Trophoblast cell (in vitro differentiated cells and primary cell): ENCODE data around the gene KCNN3.

ENCODE experiments used
- DNase-seq, 2 donors: peaks; one replicate each; pipeline ENCODE4 v3.0.0-alpha.2; 2016
- H2AFZ ChIP-seq: 2 replicates; pipeline ENCODE4 v1.6.1; 2013; ENCODE audit warnings: low read length, moderate library complexity, mild to moderate bottlenecking; ENCODE audit not compliant: insufficient read depth, poor library complexity
- H2AK5ac ChIP-seq: 2 replicates; pipeline ENCODE4 v1.6.1; 2013; ENCODE audit warnings: mild to moderate bottlenecking, low read length
- H2BK120ac ChIP-seq: 2 replicates; pipeline ENCODE4 v1.6.1; 2013; ENCODE audit warnings: low read length, mild to moderate bottlenecking, moderate library complexity; ENCODE audit not compliant: insufficient read depth, poor library complexity
- H2BK12ac ChIP-seq: 2 replicates; pipeline ENCODE4 v1.6.1; 2013; ENCODE audit warnings: mild to moderate bottlenecking, low read length, moderate library complexity
- H2BK5ac ChIP-seq: 2 replicates; pipeline ENCODE4 v1.6.1; 2013; ENCODE audit warnings: low read length, low read depth, moderate library complexity, mild to moderate bottlenecking; ENCODE audit not compliant: poor library complexity
- H3K14ac ChIP-seq: 2 replicates; pipeline ENCODE4 v1.6.1; 2013; ENCODE audit warnings: mild to moderate bottlenecking, low read length
- H3K18ac ChIP-seq: 2 replicates; pipeline ENCODE4 v1.6.1; 2013; ENCODE audit warnings: mild to moderate bottlenecking, low read length
- H3K23ac ChIP-seq: 2 replicates; pipeline ENCODE4 v1.6.1; 2013; ENCODE audit warnings: low read length
- H3K27ac ChIP-seq: 2 replicates; pipeline ENCODE4 v1.5.1; 2013; ENCODE audit warnings: low read depth, mild to moderate bottlenecking, inconsistent platforms, low read length, moderate library complexity
- H3K27me3 ChIP-seq: 2 replicates; pipeline ENCODE4 v1.6.1; 2013; ENCODE audit warnings: inconsistent platforms, mild to moderate bottlenecking, low read length, moderate library complexity; ENCODE audit not compliant: insufficient read depth
- H3K36me3 ChIP-seq, 2 experiments: 1 replicate in 1 of 2; 2 replicates in 1 of 2; pipeline ENCODE4 v1.6.1; 2013; ENCODE audit warnings: low read length in 2 of 2, mild to moderate bottlenecking in 2 of 2, moderate library complexity in 1 of 2; ENCODE audit not compliant: insufficient read depth in 2 of 2, control insufficient read depth in 1 of 2
- H3K4ac ChIP-seq: 2 replicates; pipeline ENCODE4 v1.6.1; 2013; ENCODE audit warnings: low read depth, mild to moderate bottlenecking, low read length, moderate library complexity
- H3K4me1 ChIP-seq, 2 experiments: 1 replicate in 1 of 2; 2 replicates in 1 of 2; pipeline ENCODE4 v1.6.1; 2013; ENCODE audit warnings: low read length in 2 of 2, mild to moderate bottlenecking in 2 of 2, moderate library complexity in 1 of 2; ENCODE audit not compliant: insufficient read depth in 2 of 2, control insufficient read depth in 1 of 2
- H3K4me2 ChIP-seq: 2 replicates; pipeline ENCODE4 v1.6.1; 2013; ENCODE audit warnings: inconsistent platforms, mild to moderate bottlenecking, low read length, moderate library complexity
- H3K4me3 ChIP-seq: 2 replicates; pipeline ENCODE4 v1.5.1; 2013; ENCODE audit warnings: mild to moderate bottlenecking, low read depth, low read length, inconsistent platforms
- H3K79me1 ChIP-seq: one replicate; pipeline ENCODE4 v1.6.1; 2013; ENCODE audit warnings: low read length
- H3K79me2 ChIP-seq: 2 replicates; pipeline ENCODE4 v1.6.1; 2013; ENCODE audit warnings: low read length, mild to moderate bottlenecking; ENCODE audit not compliant: control insufficient read depth, insufficient read depth, poor library complexity
- H3K9ac ChIP-seq: 2 replicates; pipeline ENCODE4 v1.6.1; 2013; ENCODE audit warnings: mild to moderate bottlenecking, low read length
- H3K9me3 ChIP-seq: 2 replicates; pipeline ENCODE4 v1.6.1; 2013; ENCODE audit warnings: low read depth, mild to moderate bottlenecking, control low read depth, inconsistent platforms, low read length; ENCODE audit not compliant: insufficient read depth
- H4K12ac ChIP-seq: 2 replicates; pipeline ENCODE4 v1.6.1; 2013; ENCODE audit warnings: low read depth, mild to moderate bottlenecking, low read length, moderate library complexity
- H4K8ac ChIP-seq: 2 replicates; pipeline ENCODE4 v1.6.1; 2013; ENCODE audit warnings: low read depth, mild to moderate bottlenecking, low read length, moderate library complexity
- H4K91ac ChIP-seq: one replicate; pipeline ENCODE4 v1.6.1; 2013; ENCODE audit warnings: low read depth, mild to moderate bottlenecking, low read length, moderate library complexity
- WGBS: extraction: QIAGEN DNeasy Blood & Tissue Kit; methylation state at CpG from one replicate; pipeline ENCODE4 v1.1.7; 2013; ENCODE audit warnings: missing lambda C conversion rate; ENCODE audit not compliant: insufficient read length, insufficient coverage; ENCODE audit errors: extremely low coverage; 5-methylcytosine and 5-hydroxymethylcytosine counted together

Gene KCNN3

GRCh38 chr1:154792899-154793298 is 77.2 kb downstream of the KCNN3 start:
- H3K4me3 ChIP-seq = no peak overlapping the region

DNA sequence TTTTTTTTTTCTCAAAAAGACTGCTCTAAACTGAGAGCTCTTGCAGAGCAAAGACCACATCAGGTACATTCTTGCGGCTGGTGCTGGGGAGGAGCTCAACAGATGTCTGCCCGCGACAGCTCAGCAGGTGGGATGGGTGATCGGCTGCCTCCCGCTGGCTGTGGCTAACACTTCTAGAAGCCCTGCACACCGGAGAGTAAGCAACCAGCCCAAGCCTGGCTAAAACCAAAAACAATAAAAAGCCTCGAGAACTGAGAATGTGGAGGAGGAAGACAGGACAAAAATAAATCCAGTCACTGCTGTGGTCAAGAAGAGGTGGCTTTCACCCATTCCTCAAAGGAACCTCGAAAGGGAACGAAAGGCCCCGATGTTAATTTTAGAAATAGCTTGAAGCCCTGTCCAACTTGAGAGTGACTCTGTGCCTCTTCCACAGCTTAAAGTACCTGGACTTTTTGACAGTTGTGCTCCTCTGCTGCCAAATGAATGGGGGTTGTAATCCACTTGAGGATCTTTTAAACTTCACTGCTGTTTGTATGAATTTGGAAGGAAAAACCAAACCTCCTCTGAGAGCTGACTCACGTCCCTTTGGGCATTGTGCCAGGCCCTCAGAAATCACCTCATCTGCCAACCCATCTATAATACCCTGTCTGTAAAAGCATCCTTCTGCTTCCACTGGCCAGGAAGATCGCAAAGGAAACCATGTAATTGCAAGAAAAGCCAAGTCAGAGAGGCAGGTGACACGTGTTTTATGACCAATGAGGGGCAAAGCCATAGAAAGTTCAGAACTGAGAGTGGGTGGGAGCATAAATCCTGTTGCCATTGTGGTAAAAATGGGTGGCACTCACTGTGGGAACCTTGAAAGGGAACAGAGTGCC is 78.6 kb downstream of the KCNN3 start:
- Histone ChIP-seq H3K9ac (no peak overlapping the region), H2BK12ac (no peak overlapping the region), H3K79me2 (no peaks in the 10 kb centered on the region), H3K27me3 (no peaks in the 10 kb centered on the region), H3K14ac (no peak overlapping the region), H2BK5ac (no peak overlapping the region), H4K8ac (no peak overlapping the region), H3K18ac (no peak overlapping the region), H4K12ac (no peak overlapping the region), H3K4ac (no peak overlapping the region), H3K4me3 (no peak overlapping the region), H3K36me3 (no peaks in the 10 kb centered on the region), H3K4me1 (no peaks in the 10 kb centered on the region), H2BK120ac (no peak overlapping the region), H3K9me3 (peaks cover 3% of the 10 kb centered on the region), H2AK5ac (no peak overlapping the region), H3K23ac (no peak overlapping the region), H4K91ac (no peak overlapping the region), H3K27ac (no peak overlapping the region), H3K4me2 (no peak overlapping the region), H2AFZ (no peak overlapping the region), H3K79me1 (no peaks in the 10 kb centered on the region)
- DNase-seq = no peak
- WGBS = no CpG with 5 or more reads among the region's 13 CpGs

More at GRCh38 chr1:154792899-154793298, 77.2 kb downstream of the KCNN3 start:
- Histone ChIP-seq H2BK5ac (no peak overlapping the region), H4K8ac (no peak overlapping the region), H3K4me1 (no peaks in the 10 kb centered on the region), H2BK120ac (no peak overlapping the region), H3K23ac (no peak overlapping the region), H3K9ac (no peak overlapping the region), H3K9me3 (no peaks in the 10 kb centered on the region), H3K14ac (no peak overlapping the region), H4K12ac (no peak overlapping the region), H3K79me1 (no peaks in the 10 kb centered on the region), H3K4ac (no peak overlapping the region), H2AK5ac (no peak overlapping the region), H2BK12ac (no peak overlapping the region), H3K79me2 (no peaks in the 10 kb centered on the region), H4K91ac (no peak overlapping the region), H3K18ac (no peak overlapping the region), H3K36me3 (no peaks in the 10 kb centered on the region), H3K27me3 (no peaks in the 10 kb centered on the region), H3K4me2 (no peak overlapping the region), H2AFZ (no peak overlapping the region), H3K27ac (no peak overlapping the region)
- DNase-seq = no peak
- WGBS = no CpG with 5 or more reads among the region's 3 CpGs

GRCh38 chr1:154788886-154789285 is 81.2 kb downstream of the KCNN3 start:
- no peak overlapping the region for H3K4ac ChIP-seq
- H3K36me3 ChIP-seq = no peaks in the 10 kb centered on the region
- no peaks in the 10 kb centered on the region for H3K27me3 ChIP-seq
- no peak overlapping the region for H2BK12ac ChIP-seq
- no peak overlapping the region for H2AK5ac ChIP-seq
- H3K4me1 ChIP-seq = no peaks in the 10 kb centered on the region
- H3K9ac ChIP-seq = no peak overlapping the region
- peaks cover 3% of the 10 kb centered on the region for H3K9me3 ChIP-seq
- H3K14ac ChIP-seq = no peak overlapping the region
- WGBS = no CpG with 5 or more reads among the region's 10 CpGs
- no peak overlapping the region for H2AFZ ChIP-seq
- H4K8ac ChIP-seq = no peak overlapping the region
- H3K4me2 ChIP-seq = no peak overlapping the region
- no peaks in the 10 kb centered on the region for H3K79me1 ChIP-seq
- H3K27ac ChIP-seq = no peak overlapping the region
- no peak overlapping the region for H2BK5ac ChIP-seq
- no peak overlapping the region for H3K18ac ChIP-seq
- H3K4me3 ChIP-seq = no peak overlapping the region
- H4K12ac ChIP-seq = no peak overlapping the region
- no peak overlapping the region for H2BK120ac ChIP-seq
- no peak overlapping the region for H3K23ac ChIP-seq
- DNase-seq = no peak
- no peak overlapping the region for H4K91ac ChIP-seq
- H3K79me2 ChIP-seq = no peaks in the 10 kb centered on the region

DNA sequence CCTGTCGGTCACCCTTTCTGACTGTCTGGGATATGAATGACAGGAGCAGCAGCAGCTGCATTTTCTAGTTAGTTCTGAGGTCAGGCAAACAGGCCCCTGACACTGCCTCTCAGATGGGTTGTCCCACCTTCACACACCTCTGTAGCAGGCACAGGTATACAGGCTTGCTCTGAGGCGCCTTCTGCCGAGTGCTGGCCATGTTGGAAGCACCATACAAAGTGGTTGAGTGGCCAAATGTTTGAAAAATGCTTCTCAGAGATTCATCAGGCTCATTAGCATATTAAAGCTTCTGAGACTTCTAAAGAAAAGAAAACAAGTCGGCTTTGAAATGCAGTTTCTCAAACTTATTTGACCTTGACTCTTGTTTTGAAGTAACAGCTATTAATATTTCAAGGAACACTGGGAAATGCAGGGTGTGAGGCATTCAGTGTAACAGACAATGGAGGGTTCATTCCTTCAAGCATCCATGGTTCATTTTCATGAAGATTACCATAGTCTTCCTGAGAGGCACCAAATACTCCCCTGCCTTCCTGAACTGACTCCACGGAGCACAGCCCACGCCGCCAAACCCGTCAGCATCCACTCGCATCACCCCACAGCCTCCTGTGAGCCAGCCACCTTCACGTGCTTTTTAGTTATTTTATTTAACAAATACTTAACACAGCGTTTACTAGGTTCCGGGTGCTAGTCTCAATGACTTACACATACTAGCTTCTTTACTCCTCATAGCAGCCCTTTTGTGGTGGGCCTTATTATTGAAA is 81.8 kb downstream of the KCNN3 start:
- Histone ChIP-seq H3K9me3 (peaks cover 6% of the 10 kb centered on the region), H3K36me3 (no peaks in the 10 kb centered on the region), H4K8ac (no peak overlapping the region), H3K18ac (no peak overlapping the region), H3K79me1 (no peaks in the 10 kb centered on the region), H2AK5ac (no peak overlapping the region), H3K9ac (no peak overlapping the region), H4K91ac (no peak overlapping the region), H2BK12ac (no peak overlapping the region), H3K4me2 (no peak overlapping the region), H3K14ac (no peak overlapping the region), H2BK120ac (no peak overlapping the region), H3K27ac (no peak overlapping the region), H3K4me3 (no peak overlapping the region), H3K4me1 (no peaks in the 10 kb centered on the region), H3K27me3 (no peaks in the 10 kb centered on the region), H2BK5ac (no peak overlapping the region), H3K23ac (no peak overlapping the region), H3K79me2 (no peaks in the 10 kb centered on the region), H2AFZ (no peak overlapping the region), H3K4ac (no peak overlapping the region), H4K12ac (no peak overlapping the region)
- WGBS = no CpG with 5 or more reads among the region's 12 CpGs
- DNase-seq = no peak
